HG03432 (cell line): ENCODE data around the gene SHISA4.
"Not testable (repeated sequence)": the region's sequence is repeated elsewhere in the genome, so short reads cannot be mapped to it uniquely, and the experiment has no call there.

Experiments used
- ATAC-seq: cut with Tn5 transposase; IDR thresholded peaks from one replicate; pipeline ENCODE4 v1.9.1; 2021; ENCODE audit warnings: mild to moderate bottlenecking, moderate library complexity; ENCODE audit not compliant: unreplicated experiment

The SHISA4 gene

DNA sequence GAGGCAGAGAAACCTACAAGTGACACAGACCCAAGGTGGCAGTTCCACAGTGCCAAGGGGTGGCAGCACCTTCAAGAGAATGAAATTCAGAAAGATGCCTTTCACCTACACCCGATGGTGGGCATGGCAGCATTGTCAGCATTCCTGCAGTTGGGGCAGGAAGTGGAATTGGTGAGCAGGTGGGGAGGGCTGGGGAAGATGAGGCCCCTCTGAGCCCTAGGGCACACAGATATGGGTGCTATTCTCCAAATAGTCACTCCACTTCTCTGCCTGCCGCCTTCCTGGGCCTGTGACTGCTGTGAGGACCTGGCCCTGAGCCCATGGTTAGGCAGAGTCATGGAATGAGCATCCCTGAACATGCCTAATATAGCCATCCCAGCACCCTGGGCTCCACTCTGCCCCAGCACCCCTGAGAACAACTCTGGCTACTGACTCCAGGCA is 8.3 kb downstream of the SHISA4 start:
- no peak for ATAC-seq

DNA sequence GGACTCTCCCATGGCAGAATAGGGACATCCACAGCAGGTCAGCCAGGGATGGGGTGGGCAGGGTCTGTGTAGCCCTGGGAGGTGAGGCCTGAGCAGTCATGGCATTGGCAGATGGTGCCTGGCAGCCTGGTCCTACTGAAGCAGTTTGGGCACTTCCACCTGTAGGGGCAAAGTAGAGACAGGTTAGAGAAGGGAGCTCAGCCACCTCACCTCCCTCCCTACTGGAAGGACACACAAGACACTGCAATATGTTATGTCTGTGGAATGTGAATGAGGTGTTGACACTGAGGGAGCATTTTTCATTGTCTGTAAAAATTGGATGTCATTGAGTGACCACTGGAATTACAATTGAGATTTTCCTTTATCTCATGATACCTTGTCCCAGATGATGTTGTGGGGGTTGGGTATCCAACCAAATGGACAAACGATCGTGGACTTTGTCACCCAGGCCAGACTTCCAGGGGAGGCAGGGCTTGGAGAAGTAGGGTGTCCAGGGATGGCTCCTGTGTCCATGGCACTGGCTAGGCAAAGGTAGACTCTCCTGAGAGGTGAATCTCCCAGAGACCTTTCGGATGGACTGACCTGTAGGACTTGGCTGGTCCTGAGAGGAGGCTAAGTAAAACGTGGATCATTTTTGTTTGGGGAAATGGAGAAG is 9.7 kb downstream of the SHISA4 start:
- no peak for ATAC-seq

GRCh38 chr1:201898992-201899391 is 10.3 kb downstream of the SHISA4 start:
- no peak for ATAC-seq

- ATAC-seq, result no peak
These were observed 11.2 kb downstream of the SHISA4 start for GRCh38 chr1:201899683-201900429.

DNA sequence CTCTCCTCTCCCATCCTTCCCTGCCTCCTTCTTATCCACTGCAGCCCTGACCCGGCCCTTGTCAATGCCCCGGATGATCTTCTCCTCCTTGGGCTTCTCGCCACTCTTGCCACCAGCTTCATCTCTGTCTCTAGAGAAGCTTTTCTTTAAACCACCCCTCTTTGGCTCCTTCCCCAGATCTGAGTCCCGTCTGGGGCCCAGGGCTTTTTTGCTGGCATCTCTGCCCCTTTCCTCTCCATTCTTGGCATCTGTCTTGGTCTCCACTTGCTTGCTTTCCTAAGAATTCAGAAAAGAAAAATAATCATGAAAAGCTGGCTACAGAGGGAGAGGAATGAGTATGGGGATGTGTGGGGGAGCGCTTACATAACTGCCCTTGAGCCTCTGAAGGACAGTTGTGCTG is 11.8 kb downstream of the SHISA4 start:
- ATAC-seq, result no peak

- not testable (repeated sequence) for ATAC-seq
These were observed 12.3 kb downstream of the SHISA4 start for GRCh38 chr1:201901036-201901435.

GRCh38 chr1:201902198-201902597 is 13.5 kb downstream of the SHISA4 start:
- ATAC-seq, result no peak

- no peak for ATAC-seq
These were observed 14.4 kb downstream of the SHISA4 start for GRCh38 chr1:201903135-201903534.

DNA sequence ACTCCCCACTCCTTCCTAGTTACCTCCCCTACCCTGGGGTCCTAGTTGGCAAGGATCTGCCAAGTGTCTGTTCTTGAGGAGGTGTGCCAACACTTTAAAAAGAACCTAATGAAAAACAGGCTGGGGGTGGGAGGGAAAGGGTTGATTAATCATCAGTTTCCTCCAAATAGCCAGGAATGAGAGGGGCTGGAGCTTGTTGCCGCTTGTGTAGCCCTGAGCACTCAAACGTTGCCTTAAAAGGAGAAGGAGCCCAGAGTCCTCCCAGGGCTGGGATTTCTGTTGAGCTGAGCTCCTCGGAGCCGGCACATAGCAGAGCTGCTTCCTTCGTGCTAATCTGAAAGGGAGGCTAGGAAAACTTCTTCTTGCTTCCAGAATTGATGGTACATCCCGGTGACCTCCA is 15.9 kb downstream of the SHISA4 start:
- no peak for ATAC-seq

DNA sequence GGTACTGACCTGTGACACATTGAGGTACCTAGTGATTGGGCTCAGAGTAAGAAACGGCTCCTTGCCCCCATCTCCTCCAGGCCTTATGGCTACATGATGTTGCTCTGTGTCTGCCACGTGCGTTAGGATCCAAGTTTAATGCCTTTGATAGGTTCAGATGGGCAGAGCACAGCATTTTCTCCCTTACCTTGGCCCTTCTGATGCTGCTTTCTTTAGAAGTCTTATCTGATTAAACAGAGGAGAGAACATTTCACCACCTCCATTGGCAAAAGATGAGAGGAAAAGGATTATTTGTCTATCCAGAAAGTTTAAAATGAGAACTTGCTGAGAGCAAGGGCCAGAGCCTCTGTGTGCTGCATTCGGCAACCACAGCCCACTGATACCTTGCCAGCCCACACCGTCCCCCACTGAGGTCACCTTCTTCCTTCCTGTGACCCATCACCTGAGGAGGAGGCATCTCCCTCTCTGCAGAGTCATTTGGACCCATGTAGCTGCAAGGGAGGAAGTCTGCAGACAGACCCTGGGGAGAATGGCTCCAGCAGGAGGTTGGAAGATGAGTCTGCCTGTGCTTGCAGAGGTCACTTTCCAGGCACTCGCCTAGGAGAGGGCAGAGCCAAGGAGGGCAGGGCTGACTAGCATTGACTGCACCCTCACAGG is 16.7 kb downstream of the SHISA4 start:
- no peak for ATAC-seq

DNA sequence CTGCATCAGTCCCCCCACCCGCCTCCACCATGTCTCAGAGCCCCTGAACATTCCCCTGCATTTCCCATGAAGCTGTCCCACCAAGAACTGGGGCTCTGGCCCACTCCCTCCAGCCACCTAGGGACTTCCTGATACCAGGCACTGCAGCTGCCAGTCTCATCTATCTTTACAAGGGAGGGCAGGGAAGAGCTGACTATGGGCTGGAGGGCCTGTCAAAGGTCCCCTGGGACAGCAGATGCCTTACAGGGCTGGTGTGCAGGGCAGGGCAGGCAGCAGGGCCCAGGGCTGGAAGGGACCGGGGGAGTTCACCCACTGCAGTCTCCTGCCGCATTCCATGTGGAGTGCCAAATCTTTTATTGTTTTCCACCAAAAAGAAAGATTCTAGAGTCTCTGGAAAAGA is 17.6 kb downstream of the SHISA4 start:
- ATAC-seq, result no peak

DNA sequence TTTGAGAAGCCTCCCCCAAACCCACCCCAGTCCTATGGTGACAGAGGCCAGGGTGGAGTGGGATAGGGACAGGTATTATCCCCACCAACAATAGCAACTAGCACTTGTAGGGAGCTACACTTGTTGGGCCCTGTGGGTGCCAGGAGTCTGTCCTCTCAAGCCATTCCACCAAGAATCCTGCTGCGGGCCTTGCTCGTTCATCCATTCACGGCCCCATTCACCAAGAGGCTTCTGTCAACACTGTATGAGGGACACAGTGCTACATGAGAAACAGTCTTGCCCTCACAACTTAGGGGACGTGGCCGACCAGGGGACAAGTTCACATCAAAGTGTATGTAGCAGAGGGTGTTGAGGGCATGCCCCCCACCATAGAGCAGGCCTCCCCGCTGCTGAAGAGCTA is 18.9 kb downstream of the SHISA4 start:
- no peak for ATAC-seq

DNA sequence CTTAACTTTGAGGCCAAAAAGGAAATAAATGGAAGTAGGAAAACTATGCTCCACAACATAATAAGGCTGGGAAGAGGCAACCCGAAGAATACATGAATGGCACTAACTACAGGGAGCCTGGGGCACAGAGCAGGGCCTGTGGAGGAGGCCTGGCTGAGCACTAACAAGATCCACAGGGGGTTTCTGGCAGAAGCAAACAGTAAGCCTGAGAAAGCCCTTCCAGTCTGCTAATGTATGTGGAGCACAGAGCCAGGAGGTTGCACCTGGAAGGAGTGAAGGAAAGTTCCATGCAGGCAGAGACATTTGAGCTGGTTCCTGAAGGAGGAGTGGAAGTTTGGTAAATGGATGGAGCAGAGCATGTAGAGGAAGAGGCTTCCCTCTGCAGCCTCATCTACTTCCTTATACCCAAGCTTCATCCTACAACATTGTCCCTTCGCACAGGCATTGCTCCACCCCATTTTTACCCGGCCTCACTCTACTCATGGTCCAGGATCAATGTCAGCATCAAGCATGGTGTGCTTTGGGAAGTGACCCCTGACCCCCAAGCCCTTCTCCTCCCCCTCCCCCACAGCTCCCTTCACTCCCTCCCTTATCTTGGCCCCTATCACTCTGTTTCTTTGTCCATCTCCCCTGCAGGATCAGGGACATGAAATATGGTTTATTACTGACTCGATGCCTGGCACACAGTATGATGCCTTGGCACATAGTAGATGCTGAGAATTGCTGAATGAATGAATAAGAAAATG is 23.3 kb downstream of the SHISA4 start:
- ATAC-seq, result no peak

DNA sequence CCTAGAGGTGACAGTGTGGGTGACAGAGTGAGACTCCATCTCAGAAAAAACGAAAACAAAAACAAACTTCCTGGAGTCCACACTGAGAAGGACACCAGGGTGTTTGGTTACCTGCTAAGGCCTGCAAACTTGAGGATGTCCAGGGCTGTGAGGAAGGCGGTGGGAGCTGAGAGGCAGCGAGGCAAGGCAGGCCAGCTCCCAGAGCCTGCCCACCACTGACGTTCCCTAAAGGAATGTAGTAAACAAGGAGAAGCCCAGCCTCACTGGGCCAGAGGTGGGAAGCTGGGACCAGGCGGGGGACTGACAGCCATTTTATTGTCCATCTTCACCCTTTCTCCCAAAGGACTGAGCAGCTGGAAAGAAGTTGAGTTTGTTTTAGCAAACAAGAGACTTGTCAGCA is 24.1 kb downstream of the SHISA4 start:
- no peak for ATAC-seq

- no peak for ATAC-seq
These were observed 25.9 kb downstream of the SHISA4 start for GRCh38 chr1:201914456-201915235.

GRCh38 chr1:201916649-201917249 is 28.1 kb downstream of the SHISA4 start:
- no peak for ATAC-seq

DNA sequence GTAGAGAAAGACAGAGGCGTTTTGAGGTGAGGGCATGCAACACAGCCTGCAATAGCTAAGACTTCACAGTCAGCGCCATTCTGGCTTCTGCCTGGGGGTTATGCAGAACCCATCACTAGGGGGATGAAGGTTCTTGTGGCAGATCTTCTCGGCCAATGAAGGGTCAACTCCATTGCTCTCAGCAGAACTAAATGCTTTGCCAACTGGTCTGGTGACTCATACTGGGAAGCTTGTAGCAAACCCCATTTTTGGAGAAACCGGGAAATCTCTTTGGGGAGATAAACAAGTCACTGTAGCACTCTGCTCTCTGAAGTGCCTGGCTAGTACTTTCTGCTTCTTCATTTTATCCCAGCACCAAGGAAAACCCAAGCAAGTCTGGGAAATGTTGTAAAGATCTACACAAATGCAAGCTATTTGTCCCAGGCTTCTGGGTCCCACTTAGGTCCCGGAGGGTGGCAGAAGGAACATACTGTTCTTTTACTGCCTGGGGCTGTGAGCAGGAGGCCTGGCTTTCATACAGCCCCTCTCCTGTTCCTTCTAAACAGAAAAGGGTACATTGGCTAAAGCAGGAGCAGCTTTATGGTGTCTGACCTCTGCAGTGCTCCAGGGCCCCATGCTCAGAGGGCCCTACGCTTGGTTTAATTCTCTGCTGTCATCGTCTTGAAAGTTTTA is 28.8 kb downstream of the SHISA4 start:
- no peak for ATAC-seq

GRCh38 chr1:201918343-201918742 is 29.6 kb downstream of the SHISA4 start:
- ATAC-seq, result no peak

DNA sequence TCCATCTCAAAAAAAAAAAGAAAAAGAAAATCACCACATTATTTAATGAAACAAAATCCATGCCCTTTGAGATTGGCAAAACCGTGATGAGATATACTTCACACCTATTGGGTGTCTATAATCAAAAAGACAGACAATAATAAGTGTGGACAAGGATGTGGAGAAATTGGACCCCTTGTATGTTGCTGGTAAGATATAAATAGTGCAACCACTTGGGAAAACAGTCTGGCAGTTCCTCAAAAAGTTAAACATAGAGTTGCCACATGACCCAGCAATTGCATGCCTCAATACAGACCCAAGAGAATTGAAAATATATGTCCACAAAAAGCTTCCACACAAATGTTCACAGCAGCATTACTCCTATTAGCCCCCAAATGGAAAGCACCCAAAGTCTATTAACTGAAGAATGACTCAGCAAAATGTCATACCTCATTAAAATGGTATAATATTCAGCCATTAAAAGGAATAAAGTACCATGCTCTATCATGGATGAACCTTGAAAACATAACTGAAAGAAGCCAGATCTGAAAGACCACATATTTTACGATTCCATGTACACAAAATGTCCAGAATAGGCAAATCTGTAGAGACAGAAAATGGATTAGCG is 33.4 kb downstream of the SHISA4 start:
- ATAC-seq, result no peak

- no peak for ATAC-seq
These were observed 36.5 kb downstream of the SHISA4 start for GRCh38 chr1:201925301-201925567.
